SJCRH30 (cell line): Measurements from ENCODE around the gene IGFBPL1. TPM values are rescaled to one million over a fixed set of nuclear protein-coding genes. Genes with fewer than 3 reads are reported as not detected.
A peak's percentile ranks its signal among the peaks of the same experiment; 100 is the strongest.

Experiments used
- DNase-seq, 2 experiments: peaks; one replicate each; pipeline ENCODE4 v3.0.0-alpha.2; 2015 to 2020
- H3K27ac ChIP-seq: fragments of 250-450 bp; sonication (Bioruptor Pico); 2 replicates; pipeline ENCODE4 v1.5.1; 2020; ENCODE audit warnings: mild to moderate bottlenecking, moderate library complexity
- H3K27me3 ChIP-seq: fragments of 250-450 bp; sonication (Bioruptor Pico); 2 replicates; pipeline ENCODE4 v1.5.1; 2020; ENCODE audit warnings: mild to moderate bottlenecking, moderate library complexity
- H3K36me3 ChIP-seq: fragments of 250-450 bp; sonication (Bioruptor Pico); 2 replicates; pipeline ENCODE4 v1.5.1; 2020; ENCODE audit warnings: mild to moderate bottlenecking, moderate library complexity
- H3K4me1 ChIP-seq: fragments of 250-450 bp; sonication (Bioruptor Pico); 2 replicates; pipeline ENCODE4 v1.5.1; 2020; ENCODE audit warnings: mild to moderate bottlenecking, moderate library complexity
- H3K4me3 ChIP-seq: fragments of 250-450 bp; sonication (Bioruptor Pico); 2 replicates; pipeline ENCODE4 v1.5.1; 2020; ENCODE audit warnings: mild to moderate bottlenecking, moderate library complexity
- H3K9me3 ChIP-seq: fragments of 250-450 bp; sonication (Bioruptor Pico); replicated peaks from 2 replicates; pipeline ENCODE4 v1.5.1; 2020; ENCODE audit warnings: mild to moderate bottlenecking, moderate library complexity
- total RNA-seq: library from RNA; depleted of rRNA; stranded (reverse); fragments of >200 nt; shearing (Covaris generic); gene quantifications from 2 replicates; pipeline ENCODE4 v1.2.3, GENCODE V29; 2014

IGFBPL1 gene
- total RNA-seq, 1 experiment from 2014 or later, result 42.3 TPM

DNA sequence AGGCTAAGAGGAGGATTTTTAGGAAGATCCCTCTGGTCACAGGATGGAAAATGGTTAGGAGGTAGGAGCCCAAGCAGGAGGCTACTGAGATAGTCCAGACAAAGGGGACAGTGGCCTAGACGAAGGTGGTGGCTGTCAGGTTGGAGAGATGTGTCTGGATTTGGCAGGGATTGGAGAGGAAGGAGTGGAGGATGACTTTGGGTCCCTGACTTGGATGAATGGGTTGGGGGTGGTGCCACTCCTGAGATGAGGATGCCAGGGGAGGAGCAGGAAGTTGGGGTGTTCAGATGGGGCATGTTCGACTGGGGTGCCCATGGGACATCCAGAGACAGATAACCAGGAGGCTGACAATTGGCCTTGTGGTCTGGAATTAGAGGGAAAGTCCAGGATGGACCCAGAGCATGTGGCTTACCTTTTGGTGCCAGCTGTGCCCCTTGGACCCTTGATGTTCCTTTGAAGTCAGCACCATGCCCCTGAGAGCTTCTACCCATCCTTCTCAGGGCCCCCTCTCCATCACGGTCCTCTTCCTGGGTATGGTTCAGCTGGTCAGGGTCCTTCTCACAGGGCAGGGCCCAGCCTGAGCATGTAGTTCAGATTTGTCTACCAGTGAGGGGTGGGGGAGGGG is 15.1 kb upstream of the IGFBPL1 start:
- H3K9me3 ChIP-seq, result no peaks in the 10 kb centered on the region
- no peaks in the 10 kb centered on the region for H3K36me3 ChIP-seq
- DNase-seq, result no peak
- H3K27ac ChIP-seq, result no peak overlapping the region
- no peaks in the 10 kb centered on the region for H3K27me3 ChIP-seq
- no peak overlapping the region for H3K4me3 ChIP-seq
- no peaks in the 10 kb centered on the region for H3K4me1 ChIP-seq

- Histone ChIP-seq H3K27me3 (no peaks in the 10 kb centered on the region), H3K36me3 (no peaks in the 10 kb centered on the region), H3K9me3 (no peaks in the 10 kb centered on the region), H3K4me1 (no peaks in the 10 kb centered on the region), H3K4me3 (no peak overlapping the region), H3K27ac (no peak overlapping the region)
- no peak for DNase-seq
Observed at GRCh38 chr9:38437193-38437823, 13.1 kb upstream of the IGFBPL1 start.

GRCh38 chr9:38436708-38437107 is 12.5 kb upstream of the IGFBPL1 start:
- H3K36me3 ChIP-seq, result no peaks in the 10 kb centered on the region
- no peak overlapping the region for H3K4me3 ChIP-seq
- H3K27ac ChIP-seq, result no peak overlapping the region
- DNase-seq, result no peak
- H3K4me1 ChIP-seq, result no peaks in the 10 kb centered on the region
- no peaks in the 10 kb centered on the region for H3K9me3 ChIP-seq
- H3K27me3 ChIP-seq, result no peaks in the 10 kb centered on the region

GRCh38 chr9:38435521-38435920 is 11.3 kb upstream of the IGFBPL1 start:
- Histone ChIP-seq H3K27ac (no peak overlapping the region), H3K9me3 (no peaks in the 10 kb centered on the region), H3K4me1 (no peaks in the 10 kb centered on the region), H3K4me3 (no peak overlapping the region), H3K36me3 (no peaks in the 10 kb centered on the region), H3K27me3 (no peaks in the 10 kb centered on the region)
- no peak for DNase-seq

GRCh38 chr9:38434853-38435252 is 10.6 kb upstream of the IGFBPL1 start:
- no peaks in the 10 kb centered on the region for H3K36me3 ChIP-seq
- H3K4me1 ChIP-seq, result no peaks in the 10 kb centered on the region
- no peaks in the 10 kb centered on the region for H3K27me3 ChIP-seq
- DNase-seq, result no peak
- no peak overlapping the region for H3K27ac ChIP-seq
- no peaks in the 10 kb centered on the region for H3K9me3 ChIP-seq
- H3K4me3 ChIP-seq, result no peak overlapping the region

DNA sequence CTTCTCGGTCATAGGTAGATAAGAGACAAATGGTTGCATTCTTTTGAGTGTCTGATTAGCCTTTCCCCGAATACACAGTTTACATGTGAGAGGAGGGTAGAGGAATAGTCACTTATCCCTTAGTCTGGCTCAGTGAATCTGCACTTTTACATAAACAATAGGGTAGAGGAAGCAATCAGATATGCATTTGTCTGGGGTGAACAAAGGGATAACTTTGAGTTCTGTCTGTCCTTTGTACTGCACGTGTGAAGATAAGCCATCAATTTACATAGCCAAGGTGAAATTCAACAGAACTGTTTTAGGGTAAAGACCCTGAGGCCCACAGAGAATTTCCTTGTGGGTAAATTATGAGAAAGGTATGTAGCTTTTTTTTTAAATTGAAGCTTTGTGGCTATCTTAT is 10.1 kb upstream of the IGFBPL1 start:
- no peak for DNase-seq

DNA sequence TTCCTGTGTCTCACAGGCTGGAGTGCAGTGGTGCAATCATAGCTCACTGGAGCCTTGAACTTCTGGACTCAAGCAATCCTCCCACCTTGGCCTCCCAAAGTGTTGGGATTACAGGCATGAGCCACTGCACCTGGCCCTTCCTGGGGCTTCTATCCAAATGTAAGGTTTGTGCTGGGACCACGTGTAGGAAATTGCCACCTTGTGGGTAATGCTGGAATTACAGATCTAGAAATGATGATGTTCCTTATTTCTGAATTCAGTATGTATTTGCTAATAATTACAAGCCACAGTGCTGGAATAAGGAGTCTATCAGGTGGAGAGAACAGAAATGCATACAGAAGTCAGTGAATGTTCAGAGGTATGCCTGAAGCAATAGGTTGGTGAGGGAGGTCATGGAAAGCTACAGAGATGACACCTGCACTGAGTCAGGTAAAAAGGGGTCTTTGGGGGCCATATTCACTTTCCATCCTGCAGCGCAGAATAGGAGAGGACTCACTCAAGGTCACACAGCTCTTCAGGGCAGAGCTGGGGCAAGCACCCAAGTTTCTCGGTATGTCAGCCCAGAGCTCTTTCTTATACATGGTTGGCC is 8.8 kb upstream of the IGFBPL1 start:
- Histone ChIP-seq H3K27ac (no peak overlapping the region), H3K27me3 (no peaks in the 10 kb centered on the region), H3K9me3 (no peaks in the 10 kb centered on the region), H3K36me3 (no peaks in the 10 kb centered on the region), H3K4me1 (no peaks in the 10 kb centered on the region), H3K4me3 (no peak overlapping the region)
- peak in 1 of 2 experiments; percentile 71 for DNase-seq

More for the DNA sequence above, 10.1 kb upstream of the IGFBPL1 start:
- Histone ChIP-seq H3K27me3 (no peaks in the 10 kb centered on the region), H3K4me3 (no peak overlapping the region), H3K4me1 (no peaks in the 10 kb centered on the region), H3K36me3 (no peaks in the 10 kb centered on the region), H3K27ac (no peak overlapping the region), H3K9me3 (no peaks in the 10 kb centered on the region)

DNA sequence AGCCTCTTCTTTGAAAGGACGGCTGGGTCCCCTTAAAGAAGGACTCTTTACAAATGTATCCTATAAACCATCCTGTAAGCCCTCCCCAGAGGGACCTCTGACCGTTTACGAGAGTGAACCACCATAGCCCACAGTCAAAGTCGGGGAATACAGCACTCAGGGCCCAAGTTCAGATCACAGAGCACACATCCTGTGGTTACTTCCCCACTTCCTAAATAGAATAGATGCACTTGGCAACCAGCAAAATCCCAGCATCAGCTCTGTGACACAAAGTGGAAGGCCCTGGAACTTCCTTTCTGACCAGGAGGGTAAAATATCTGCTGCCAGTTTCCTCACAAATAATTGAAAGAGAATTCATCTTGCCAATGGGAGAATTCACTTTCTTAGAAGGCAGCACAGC is 6.9 kb upstream of the IGFBPL1 start:
- no peaks in the 10 kb centered on the region for H3K9me3 ChIP-seq
- no peak for DNase-seq
- H3K36me3 ChIP-seq, result no peaks in the 10 kb centered on the region
- H3K27ac ChIP-seq, result no peak overlapping the region
- no peaks in the 10 kb centered on the region for H3K27me3 ChIP-seq
- no peak overlapping the region for H3K4me3 ChIP-seq
- no peaks in the 10 kb centered on the region for H3K4me1 ChIP-seq

GRCh38 chr9:38428062-38428461 is 3.8 kb upstream of the IGFBPL1 start:
- no peak overlapping the region for H3K4me3 ChIP-seq
- no peak overlapping the region for H3K27ac ChIP-seq
- no peaks in the 10 kb centered on the region for H3K4me1 ChIP-seq
- no peaks in the 10 kb centered on the region for H3K9me3 ChIP-seq
- no peaks in the 10 kb centered on the region for H3K36me3 ChIP-seq
- no peaks in the 10 kb centered on the region for H3K27me3 ChIP-seq
- DNase-seq, result no peak

GRCh38 chr9:38424918-38425317 is 664 bp upstream of the IGFBPL1 start:
- H3K9me3 ChIP-seq, result no peaks in the 10 kb centered on the region
- no peaks in the 10 kb centered on the region for H3K27me3 ChIP-seq
- DNase-seq, result no peak
- H3K4me1 ChIP-seq, result peaks cover 7% of the 10 kb centered on the region; the same call in 1 of the 2 replicates
- H3K4me3 ChIP-seq, result peak overlapping the region; percentile 70
- no peak overlapping the region for H3K27ac ChIP-seq
- H3K36me3 ChIP-seq, result no peaks in the 10 kb centered on the region

- H3K4me3 ChIP-seq, result peak overlapping the region; percentile 70
- no peak for DNase-seq
- no peaks in the 10 kb centered on the region for H3K36me3 ChIP-seq
- peaks cover 7% of the 10 kb centered on the region; the same call in 1 of the 2 replicates for H3K4me1 ChIP-seq
- no peaks in the 10 kb centered on the region for H3K9me3 ChIP-seq
- H3K27ac ChIP-seq, result no peak overlapping the region
- H3K27me3 ChIP-seq, result no peaks in the 10 kb centered on the region
Observed at GRCh38 chr9:38423273-38423972, 831 bp downstream of the IGFBPL1 start.

DNA sequence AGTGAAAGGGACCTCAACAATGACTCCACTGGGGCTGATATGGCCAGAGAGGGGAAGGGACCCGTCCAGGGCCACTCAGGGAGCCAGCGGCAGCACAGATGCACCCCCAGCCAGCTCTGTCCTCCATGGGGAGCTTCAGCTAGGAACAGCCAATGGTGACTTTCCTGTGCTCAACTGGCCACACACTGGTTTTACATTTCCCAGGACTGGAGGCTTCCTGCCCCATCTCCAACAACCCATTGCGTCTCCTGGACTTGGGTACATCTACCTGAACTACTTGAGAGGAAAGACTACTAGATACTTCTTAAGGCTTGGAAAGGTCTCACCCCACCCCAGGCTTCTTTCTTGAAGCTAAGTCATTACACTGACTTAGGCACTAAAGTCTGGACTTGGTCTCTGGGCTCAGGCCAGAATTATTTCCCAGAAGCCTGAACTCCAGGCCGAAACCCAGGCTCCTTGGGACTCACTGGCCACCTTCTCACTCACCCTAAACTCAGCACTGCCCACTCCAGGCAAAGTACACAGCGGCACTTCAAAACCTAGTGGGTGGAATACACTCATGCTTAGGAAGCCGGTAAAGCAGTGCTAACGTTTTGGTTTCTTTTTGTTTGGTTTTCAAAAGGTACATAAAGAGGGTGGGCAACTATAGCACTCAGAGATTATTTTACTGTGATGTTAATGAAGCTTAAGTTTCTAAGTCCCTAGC is 1.5 kb downstream of the IGFBPL1 start:
- Histone ChIP-seq H3K4me1 (peaks cover 7% of the 10 kb centered on the region; the same call in 1 of the 2 replicates), H3K27me3 (no peaks in the 10 kb centered on the region), H3K4me3 (no peak overlapping the region), H3K36me3 (no peaks in the 10 kb centered on the region), H3K27ac (no peak overlapping the region), H3K9me3 (no peaks in the 10 kb centered on the region)
- no peak for DNase-seq

GRCh38 chr9:38421498-38422211 is 2.6 kb downstream of the IGFBPL1 start:
- H3K27ac ChIP-seq, result no peak overlapping the region
- no peaks in the 10 kb centered on the region for H3K9me3 ChIP-seq
- H3K27me3 ChIP-seq, result no peaks in the 10 kb centered on the region
- no peaks in the 10 kb centered on the region for H3K36me3 ChIP-seq
- H3K4me1 ChIP-seq, result peaks cover 10% of the 10 kb centered on the region; the same call in 1 of the 2 replicates
- no peak overlapping the region for H3K4me3 ChIP-seq
- peak in 1 of 2 experiments; percentile 41 for DNase-seq

- no peak overlapping the region for H3K4me3 ChIP-seq
- H3K27me3 ChIP-seq, result no peaks in the 10 kb centered on the region
- no peak for DNase-seq
- no peaks in the 10 kb centered on the region for H3K9me3 ChIP-seq
- no peaks in the 10 kb centered on the region for H3K36me3 ChIP-seq
- no peak overlapping the region for H3K27ac ChIP-seq
- H3K4me1 ChIP-seq, result peaks cover 30% of the 10 kb centered on the region
Observed at GRCh38 chr9:38419181-38419580, 5.1 kb downstream of the IGFBPL1 start.
